ENCODE data around the gene LIMK2. TPM values are rescaled to one million over a fixed set of nuclear protein-coding genes. Genes with fewer than 3 reads are reported as not detected.
A peak's percentile ranks its signal among the peaks of the same experiment; 100 is the strongest.

The LIMK2 gene
- total and polyA plus RNA-seq, 9 of the 15 experiments (the other 6 are each of a cell fraction or from before 2014, with no cell fraction given) = 1.1 to 14.5 (median 8.5) TPM

DNA sequence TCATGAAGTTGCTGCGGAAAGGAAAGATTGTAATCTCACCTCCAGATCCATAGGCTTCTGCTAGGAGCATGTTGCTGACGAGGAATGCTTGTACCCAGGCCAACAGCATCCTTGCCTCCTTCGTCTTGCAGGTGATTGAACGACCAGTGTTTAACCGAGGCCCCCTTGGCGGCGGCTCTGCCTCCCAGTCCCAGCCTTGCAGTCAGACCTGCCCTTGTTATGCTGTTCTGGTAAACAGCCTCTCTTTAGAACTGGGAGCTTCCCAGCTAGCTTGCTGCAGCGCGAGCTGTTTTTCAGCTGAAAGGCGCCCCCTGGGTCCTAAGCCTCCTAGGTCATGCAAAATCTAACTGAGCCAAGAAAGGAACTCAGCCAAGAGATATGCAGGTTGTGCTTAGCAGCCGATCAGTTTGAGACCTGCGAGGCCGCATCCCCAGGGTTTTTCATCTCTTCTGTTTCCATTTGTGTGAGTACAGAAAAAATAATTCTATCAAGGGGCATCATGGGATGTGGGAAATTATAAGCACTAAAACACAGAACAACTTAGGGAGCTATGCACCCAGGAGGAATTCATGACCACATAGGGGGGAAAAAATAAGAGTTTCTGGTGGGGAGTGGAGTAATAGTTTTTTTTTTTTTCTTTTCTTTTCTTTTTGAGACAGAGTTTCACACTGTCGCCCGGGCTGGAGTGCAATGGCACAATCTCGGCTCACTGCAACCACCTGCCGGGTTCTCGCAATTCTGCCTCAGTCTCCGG lies 80.3 kb downstream of the LIMK2 start, which contains the start of gene PIK3IP1:
Gene PIK3IP1 (minus strand): TSS at position 253 of the 754 bp plus-strand sequence. CDS start 144 bp downstream, at position 109.
- peaks cover 23 to 24% of the 10 kb centered on the region in 2 experiments; a peak in 4 of 5 replicates for H3K4me1 ChIP-seq (replicated peaks in 1 of 2; ENCODE audit: control insufficient read depth in 2 of 2, insufficient read depth in 2 of 2, low read length in 2 of 2)
- FAIRE-seq = peak; percentile 92
- no TSS peak for BruUV-seq (replicated peaks)
- in situ Hi-C loops (cut with MboI) (no loop called here), intact Hi-C loops (cut with micrococcal nuclease) (no loop called here)
- no peaks in the 10 kb centered on the region for H3K9me1 ChIP-seq (ENCODE audit: control insufficient read depth, insufficient read depth, low read length)
- peak; percentile 75 for ATAC-seq
- peak; percentile 27 to 86 (median 48) for DNase-seq (ENCODE audit: extremely low read depth in 1 of 4, low spot score in 3 of 4)
- ChIA-PET POLR2A (interaction anchor here (0.5 to 2.0 kb wide), 6 partner anchors 9 to 208 kb away, joined by 3 to 7 read pairs (median 4); no protein-coding TSS in a partner anchor), CTCF (ENCODE audit: low intra/inter-chr PET ratio) (interaction anchor here (0.7 kb wide), 1 partner anchor 46 kb away, joined by 4 read pairs; no protein-coding TSS in a partner anchor)
- H4K20me1 ChIP-seq (replicated peaks; ENCODE audit: control insufficient read depth, insufficient read depth, low read length) = no peaks in the 10 kb centered on the region
- H3K9ac ChIP-seq (ENCODE audit: insufficient read depth in 1 of 2, low read depth in 2 of 2, low read length in 2 of 2) = peak within 1 kb of the TSS; percentile 57 to 90; a peak in 2 of 4 replicates
- peak within 1 kb of the TSS; percentile 90; the same call in 2 of the 3 replicates for H3K27ac ChIP-seq (ENCODE audit: extremely low read depth, low read depth, low read length)
- H3K4me3 ChIP-seq = peak within 1 kb of the TSS; percentile 49
- H3K27me3 ChIP-seq (ENCODE audit: control insufficient read depth in 2 of 2, insufficient read depth in 2 of 2, low read length in 2 of 2) = no peaks in the 10 kb centered on the region
- H3K4me2 ChIP-seq (ENCODE audit: insufficient read depth, low read length) = peak within 1 kb of the TSS; percentile 85
- no peaks in the 10 kb centered on the region for H3K9me3 ChIP-seq (replicated peaks; ENCODE audit: control insufficient read depth, insufficient read depth, low read depth, low read length)
- no peaks in the 10 kb centered on the region for H3K79me2 ChIP-seq (ENCODE audit: control insufficient read depth, insufficient read depth, low read length)
- 21% methylated on average over 18 of the region's 19 CpGs for WGBS (ENCODE audit: insufficient coverage, low coverage, missing lambda C conversion rate)
- H3K36me3 ChIP-seq (ENCODE audit: control insufficient read depth, insufficient read depth, low read length) = no peaks in the 10 kb centered on the region
- peak within 1 kb of the TSS; percentile 84 for H2AFZ ChIP-seq (ENCODE audit: low read depth, low read length)
- peak; percentile 39 for TF ChIP-seq RBBP5 (IDR thresholded peaks at IDR 0.05; ENCODE audit: borderline replicate concordance, insufficient read depth, low read length, poor library complexity, severe bottlenecking)
- TF ChIP-seq TCF3 (CRISPR knock-in tag; IDR thresholded peaks at IDR 0.05) = 0 out of 2 replicates have a peak, but pooled peaks have one; percentile 18
- TF ChIP-seq PHF8 (IDR thresholded peaks at IDR 0.05; ENCODE audit: borderline replicate concordance, low read length) = peak; percentile 23; the same call in 1 of the 2 replicates
- TF ChIP-seq ZBTB8A (IDR thresholded peaks at IDR 0.05; ENCODE audit: partially characterized antibody) = no peak
- TF ChIP-seq HDAC1 (IDR thresholded peaks at IDR 0.05) = 0 out of 4 replicates have a peak, but pooled peaks of 1 of the 2 experiments have one; percentile 26
- no peak for TF ChIP-seq MCM5 (IDR thresholded peaks at IDR 0.05; ENCODE audit: low read depth)
- TF ChIP-seq, protein P1, sequence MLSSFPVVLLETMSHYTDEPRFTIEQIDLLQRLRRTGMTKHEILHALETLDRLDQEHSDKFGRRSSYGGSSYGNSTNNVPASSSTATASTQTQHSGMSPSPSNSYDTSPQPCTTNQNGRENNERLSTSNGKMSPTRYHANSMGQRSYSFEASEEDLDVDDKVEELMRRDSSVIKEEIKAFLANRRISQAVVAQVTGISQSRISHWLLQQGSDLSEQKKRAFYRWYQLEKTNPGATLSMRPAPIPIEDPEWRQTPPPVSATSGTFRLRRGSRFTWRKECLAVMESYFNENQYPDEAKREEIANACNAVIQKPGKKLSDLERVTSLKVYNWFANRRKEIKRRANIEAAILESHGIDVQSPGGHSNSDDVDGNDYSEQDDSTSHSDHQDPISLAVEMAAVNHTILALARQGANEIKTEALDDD (IDR thresholded peaks at IDR 0.05) = peak; percentile 48; the same call in 1 of the 2 replicates
- no peak for TF ChIP-seq POLR2A (conservative IDR thresholded peaks at IDR 0.05)
- 0 out of 2 replicates have a peak, but pooled peaks have one; percentile 27 for TF ChIP-seq FOXJ2 (tag; IDR thresholded peaks at IDR 0.05)
- TF ChIP-seq, protein P2, sequence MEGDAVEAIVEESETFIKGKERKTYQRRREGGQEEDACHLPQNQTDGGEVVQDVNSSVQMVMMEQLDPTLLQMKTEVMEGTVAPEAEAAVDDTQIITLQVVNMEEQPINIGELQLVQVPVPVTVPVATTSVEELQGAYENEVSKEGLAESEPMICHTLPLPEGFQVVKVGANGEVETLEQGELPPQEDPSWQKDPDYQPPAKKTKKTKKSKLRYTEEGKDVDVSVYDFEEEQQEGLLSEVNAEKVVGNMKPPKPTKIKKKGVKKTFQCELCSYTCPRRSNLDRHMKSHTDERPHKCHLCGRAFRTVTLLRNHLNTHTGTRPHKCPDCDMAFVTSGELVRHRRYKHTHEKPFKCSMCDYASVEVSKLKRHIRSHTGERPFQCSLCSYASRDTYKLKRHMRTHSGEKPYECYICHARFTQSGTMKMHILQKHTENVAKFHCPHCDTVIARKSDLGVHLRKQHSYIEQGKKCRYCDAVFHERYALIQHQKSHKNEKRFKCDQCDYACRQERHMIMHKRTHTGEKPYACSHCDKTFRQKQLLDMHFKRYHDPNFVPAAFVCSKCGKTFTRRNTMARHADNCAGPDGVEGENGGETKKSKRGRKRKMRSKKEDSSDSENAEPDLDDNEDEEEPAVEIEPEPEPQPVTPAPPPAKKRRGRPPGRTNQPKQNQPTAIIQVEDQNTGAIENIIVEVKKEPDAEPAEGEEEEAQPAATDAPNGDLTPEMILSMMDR (IDR thresholded peaks at IDR 0.05 in 2 of 3, conservative IDR thresholded peaks at IDR 0.05 in 1 of 3; ENCODE audit: insufficient read depth in 2 of 3, low read depth in 1 of 3, low read length in 3 of 3) = peak; percentile 39 to 57 (median 53); a peak in 5 of 6 replicates
- no peak for TF ChIP-seq MED1 (CRISPR knock-in tag; IDR thresholded peaks at IDR 0.05; ENCODE audit: borderline replicate concordance)
- peak; percentile 57; the same call in 1 of the 2 replicates for TF ChIP-seq ATF7 (IDR thresholded peaks at IDR 0.05)
- peak; percentile 38 for TF ChIP-seq NEUROD1 (IDR thresholded peaks at IDR 0.05; ENCODE audit: borderline replicate concordance, low read depth, low read length, partially characterized antibody)
- TF ChIP-seq FOXK2 (conservative IDR thresholded peaks at IDR 0.05 in 1 of 2, IDR thresholded peaks at IDR 0.05 in 1 of 2; ENCODE audit: low read depth in 2 of 2) = peak; percentile 72 to 85
- peak; percentile 61; the same call in 1 of the 2 replicates for TF ChIP-seq CTBP1 (IDR thresholded peaks at IDR 0.05; ENCODE audit: borderline replicate concordance)
- peak; percentile 27; the same call in 1 of the 2 replicates for TF ChIP-seq SPI1 (IDR thresholded peaks at IDR 0.05; ENCODE audit: borderline replicate concordance, low read depth, low read length)
- 0 out of 2 replicates have a peak, but pooled peaks have one; percentile 27 for TF ChIP-seq JUN (IDR thresholded peaks at IDR 0.05; ENCODE audit: borderline replicate concordance, low read depth, low read length)
- TF ChIP-seq JUN (CRISPR knock-in tag; IDR thresholded peaks at IDR 0.05; ENCODE audit: borderline replicate concordance) = no peak
- peak; percentile 16; the same call in 1 of the 2 replicates for TF ChIP-seq CXXC5 (CRISPR knock-in tag; IDR thresholded peaks at IDR 0.05)

Measured in K562 (cell line).